ENCODE results near the gene LDLRAD1.

- TF ChIP-seq, protein P1, sequence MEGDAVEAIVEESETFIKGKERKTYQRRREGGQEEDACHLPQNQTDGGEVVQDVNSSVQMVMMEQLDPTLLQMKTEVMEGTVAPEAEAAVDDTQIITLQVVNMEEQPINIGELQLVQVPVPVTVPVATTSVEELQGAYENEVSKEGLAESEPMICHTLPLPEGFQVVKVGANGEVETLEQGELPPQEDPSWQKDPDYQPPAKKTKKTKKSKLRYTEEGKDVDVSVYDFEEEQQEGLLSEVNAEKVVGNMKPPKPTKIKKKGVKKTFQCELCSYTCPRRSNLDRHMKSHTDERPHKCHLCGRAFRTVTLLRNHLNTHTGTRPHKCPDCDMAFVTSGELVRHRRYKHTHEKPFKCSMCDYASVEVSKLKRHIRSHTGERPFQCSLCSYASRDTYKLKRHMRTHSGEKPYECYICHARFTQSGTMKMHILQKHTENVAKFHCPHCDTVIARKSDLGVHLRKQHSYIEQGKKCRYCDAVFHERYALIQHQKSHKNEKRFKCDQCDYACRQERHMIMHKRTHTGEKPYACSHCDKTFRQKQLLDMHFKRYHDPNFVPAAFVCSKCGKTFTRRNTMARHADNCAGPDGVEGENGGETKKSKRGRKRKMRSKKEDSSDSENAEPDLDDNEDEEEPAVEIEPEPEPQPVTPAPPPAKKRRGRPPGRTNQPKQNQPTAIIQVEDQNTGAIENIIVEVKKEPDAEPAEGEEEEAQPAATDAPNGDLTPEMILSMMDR (conservative IDR thresholded peaks at IDR 0.05; ENCODE audit: low read depth, low read length), result no peak
- no peak for TF ChIP-seq EZH2 (IDR thresholded peaks at IDR 0.05; ENCODE audit: borderline replicate concordance, low read depth, low read length, poor library complexity, severe bottlenecking)
Measured at GRCh38 chr1:54064299-54064698, 46.3 kb upstream of the LDLRAD1 start.

Data from A673 (cell line).